Thoracic aorta (tissue), 2 donors: Measurements from ENCODE around the gene TPRN. TPM values are rescaled to one million over a fixed set of nuclear protein-coding genes. Genes with fewer than 3 reads are reported as not detected.

ENCODE experiments used
- ATAC-seq: fragments of 150-250 bp; one replicate; pipeline ENCODE4 v1.8.0; 2017; ENCODE audit warnings: low read depth; ENCODE audit not compliant: insufficient number of reproducible peaks, low FRiP score
- DNase-seq: peaks from one replicate; pipeline ENCODE4 v3.0.0-alpha.2; 2020; ENCODE audit warnings: low spot score
- H3K27ac ChIP-seq, 2 donors: fragments of 200-600 bp; sonication (generic); 1 replicate in 1 of 2; 2 replicates in 1 of 2; pipeline ENCODE4 v1.5.1; 2016; ENCODE audit warnings: mild to moderate bottlenecking in 2 of 2, moderate library complexity in 2 of 2
- H3K27me3 ChIP-seq: fragments of 200-600 bp; sonication (generic); replicated peaks from 2 replicates; pipeline ENCODE4 v1.6.0; 2016; ENCODE audit warnings: mild to moderate bottlenecking; ENCODE audit not compliant: insufficient read depth
- H3K36me3 ChIP-seq: fragments of 200-600 bp; sonication (generic); one replicate; pipeline ENCODE4 v1.5.1; 2016
- H3K4me1 ChIP-seq, 2 donors: fragments of 200-600 bp; sonication (generic); 1 replicate in 1 of 2; 2 replicates in 1 of 2; pipeline versions ENCODE4 v1.5.1 to v1.6.0; 2016; ENCODE audit warnings: low read depth in 2 of 2, mild to moderate bottlenecking in 1 of 2; ENCODE audit not compliant: control insufficient read depth in 1 of 2
- H3K4me3 ChIP-seq: fragments of 200-600 bp; sonication (generic); 2 replicates; pipeline ENCODE4 v1.5.1; 2016; ENCODE audit warnings: mild to moderate bottlenecking
- H3K9me3 ChIP-seq: fragments of 200-600 bp; sonication (generic); 2 replicates; pipeline ENCODE4 v1.5.1; 2016
- total RNA-seq, 2 donors: library from RNA; depleted of rRNA; stranded (reverse); fragments of >200 nt; gene quantifications; one replicate each; pipeline versions ENCODE4 v1.1.0 to v1.2.3, GENCODE V29; 2016
- TF ChIP-seq, protein P1 (sequence below): fragments of 200-600 bp; sonication (generic); IDR thresholded peaks from one replicate; pipeline ENCODE4 v1.5.1; 2019; ENCODE audit warnings: antibody characterized with exemption

Gene TPRN
- total RNA-seq, 2 donors from 2014 or later = 4.7 to 5.6 TPM

DNA sequence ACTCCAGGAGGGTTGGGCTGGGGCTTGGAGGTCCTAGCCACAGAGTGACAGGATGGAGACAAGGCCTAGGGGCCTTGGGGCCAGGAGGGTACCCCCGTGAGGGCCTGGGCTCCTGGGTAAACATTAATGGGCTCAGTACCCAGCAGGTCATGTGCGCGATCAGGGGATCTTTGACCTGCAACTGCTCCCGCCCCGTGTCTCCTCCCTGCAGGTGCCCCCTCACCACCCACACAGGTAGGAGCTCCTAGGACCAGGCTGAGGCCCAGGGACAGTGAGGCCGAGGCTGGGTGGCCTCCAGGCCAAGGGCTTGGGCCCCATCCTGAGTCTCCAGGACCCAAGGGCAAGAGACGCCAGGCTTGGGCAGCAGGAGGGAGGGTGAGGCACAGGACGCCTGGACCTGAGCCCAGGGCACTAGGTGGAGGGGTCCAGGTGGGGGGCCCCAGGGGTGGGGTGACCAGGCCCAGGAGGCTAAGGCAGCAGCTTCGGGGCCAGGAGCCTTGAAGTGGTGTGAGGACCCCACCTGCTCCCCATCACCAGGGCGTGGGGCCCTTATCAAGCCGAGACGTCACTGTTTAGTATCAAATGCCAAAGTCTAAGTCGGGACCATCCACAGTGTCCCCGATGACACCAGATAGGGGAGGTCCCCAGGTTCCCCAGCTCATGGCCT lies 30.3 kb upstream of the TPRN start, which contains the start of gene SLC34A3:
TSS of gene SLC34A3 (plus strand) at position 197 of the 667 bp plus-strand sequence. CDS start 802 bp downstream, outside the sequence.
- Histone ChIP-seq H3K4me3 (no peak within 1 kb of the TSS), H3K27ac (no peak within 1 kb of the TSS), H3K4me1 (no peaks in the 10 kb centered on the region), H3K27me3 (no peaks in the 10 kb centered on the region), H3K9me3 (no peaks in the 10 kb centered on the region), H3K36me3 (no peaks in the 10 kb centered on the region)
- TF ChIP-seq, protein P1, sequence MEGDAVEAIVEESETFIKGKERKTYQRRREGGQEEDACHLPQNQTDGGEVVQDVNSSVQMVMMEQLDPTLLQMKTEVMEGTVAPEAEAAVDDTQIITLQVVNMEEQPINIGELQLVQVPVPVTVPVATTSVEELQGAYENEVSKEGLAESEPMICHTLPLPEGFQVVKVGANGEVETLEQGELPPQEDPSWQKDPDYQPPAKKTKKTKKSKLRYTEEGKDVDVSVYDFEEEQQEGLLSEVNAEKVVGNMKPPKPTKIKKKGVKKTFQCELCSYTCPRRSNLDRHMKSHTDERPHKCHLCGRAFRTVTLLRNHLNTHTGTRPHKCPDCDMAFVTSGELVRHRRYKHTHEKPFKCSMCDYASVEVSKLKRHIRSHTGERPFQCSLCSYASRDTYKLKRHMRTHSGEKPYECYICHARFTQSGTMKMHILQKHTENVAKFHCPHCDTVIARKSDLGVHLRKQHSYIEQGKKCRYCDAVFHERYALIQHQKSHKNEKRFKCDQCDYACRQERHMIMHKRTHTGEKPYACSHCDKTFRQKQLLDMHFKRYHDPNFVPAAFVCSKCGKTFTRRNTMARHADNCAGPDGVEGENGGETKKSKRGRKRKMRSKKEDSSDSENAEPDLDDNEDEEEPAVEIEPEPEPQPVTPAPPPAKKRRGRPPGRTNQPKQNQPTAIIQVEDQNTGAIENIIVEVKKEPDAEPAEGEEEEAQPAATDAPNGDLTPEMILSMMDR = no peak
- ATAC-seq (no peak), DNase-seq (no peak)

- H3K27me3 ChIP-seq = no peaks in the 10 kb centered on the region
- TF ChIP-seq, protein P1 = no peak
- no peak overlapping the region for H3K27ac ChIP-seq
- H3K36me3 ChIP-seq = no peaks in the 10 kb centered on the region
- no peaks in the 10 kb centered on the region for H3K4me1 ChIP-seq
- no peak for DNase-seq
- ATAC-seq = no peak
- no peaks in the 10 kb centered on the region for H3K9me3 ChIP-seq
- no peak overlapping the region for H3K4me3 ChIP-seq
Observed at GRCh38 chr9:137229903-137230704, 29.6 kb upstream of the TPRN start.

DNA sequence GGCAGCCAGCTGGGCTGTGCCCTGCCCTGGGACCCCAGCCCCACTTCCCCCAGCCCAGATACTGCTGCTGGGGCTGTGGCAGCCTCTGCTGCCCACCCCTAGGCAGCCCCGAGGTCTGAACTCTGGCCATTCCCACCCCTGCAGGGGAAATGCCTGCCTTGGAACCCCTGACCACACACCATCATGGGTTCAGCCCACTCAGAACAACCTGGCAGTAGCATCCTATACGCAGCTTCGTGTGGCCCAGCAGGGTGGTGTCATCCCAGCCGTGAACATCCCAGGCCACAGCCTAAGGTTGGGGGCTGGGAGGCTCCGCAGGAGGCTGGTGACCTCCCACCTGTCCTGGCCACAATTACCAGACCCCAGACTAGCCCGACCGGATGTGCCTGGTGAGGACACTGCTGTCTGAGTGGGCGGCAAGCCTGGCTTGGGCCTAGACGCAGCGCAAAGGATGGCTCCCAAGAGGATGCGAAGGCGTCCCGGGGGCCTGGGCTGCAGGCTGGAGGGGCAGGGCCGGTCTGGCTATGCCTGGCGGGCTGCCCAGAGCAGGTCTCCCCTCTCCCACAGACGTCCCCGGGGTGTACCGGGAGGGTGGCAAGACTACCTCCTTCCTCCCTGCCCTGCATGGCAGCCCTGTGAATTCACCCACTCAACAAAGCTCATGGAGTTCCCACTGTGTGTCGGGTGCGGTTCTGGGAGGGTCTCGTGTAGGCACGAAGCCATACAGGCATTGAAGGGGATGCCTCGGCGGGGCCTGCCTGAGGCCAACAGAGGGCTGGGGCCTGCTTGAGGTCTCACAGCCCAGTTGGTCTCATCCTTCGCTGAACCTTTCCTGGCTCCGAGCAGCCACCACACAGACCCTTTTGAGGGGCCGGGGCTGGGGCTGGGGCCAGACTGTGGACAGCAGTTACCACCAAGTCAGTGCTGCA lies 28.7 kb upstream of the TPRN start:
- H3K27me3 ChIP-seq = no peaks in the 10 kb centered on the region
- ATAC-seq = no peak

DNA sequence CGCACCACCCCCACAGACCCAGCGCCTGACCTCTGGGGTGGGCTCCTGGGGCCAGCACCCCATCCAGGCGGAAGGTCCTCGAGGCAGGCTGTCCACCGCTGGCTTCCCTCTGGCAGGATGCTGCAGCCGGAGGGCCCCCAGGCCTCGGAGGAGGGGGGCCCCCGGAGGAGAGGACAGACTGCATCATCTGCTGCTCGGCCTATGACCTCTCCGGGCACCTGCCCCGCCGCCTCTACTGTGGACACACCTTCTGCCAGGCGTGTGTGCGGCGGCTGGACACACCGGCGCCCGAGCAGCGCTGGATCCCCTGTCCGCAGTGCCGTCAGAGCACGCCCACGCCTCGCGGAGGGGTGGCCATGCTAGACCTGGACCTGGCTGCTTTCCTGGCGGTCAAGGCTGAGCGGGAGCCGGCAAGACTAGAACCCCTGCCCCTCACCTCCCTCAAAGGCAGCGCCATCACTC lies 28.0 kb upstream of the TPRN start:
- no peak overlapping the region for H3K4me3 ChIP-seq
- DNase-seq = no peak
- no peak overlapping the region for H3K27ac ChIP-seq
- TF ChIP-seq, protein P1 = no peak
- H3K4me1 ChIP-seq = peaks cover 0 to 7% of the 10 kb centered on the region in 2 donors
- H3K9me3 ChIP-seq = no peaks in the 10 kb centered on the region
- H3K27me3 ChIP-seq = no peaks in the 10 kb centered on the region
- no peaks in the 10 kb centered on the region for H3K36me3 ChIP-seq
- ATAC-seq = no peak

More for the DNA sequence above, 28.7 kb upstream of the TPRN start:
- H3K4me3 ChIP-seq = no peak overlapping the region
- no peak for DNase-seq
- no peaks in the 10 kb centered on the region for H3K36me3 ChIP-seq
- no peak overlapping the region for H3K27ac ChIP-seq
- TF ChIP-seq, protein P1 = no peak
- H3K9me3 ChIP-seq = no peaks in the 10 kb centered on the region
- peaks cover 0 to 2% of the 10 kb centered on the region in 2 donors for H3K4me1 ChIP-seq
